Gastrocnemius medialis (tissue), 4 donors: ENCODE results near the gene NRG2. TPM values are rescaled to one million over a fixed set of nuclear protein-coding genes. Genes with fewer than 3 reads are reported as not detected.

Experiments
- ATAC-seq, 2 donors: fragments of 150-250 bp; one replicate each; pipeline ENCODE4 v1.9.1; 2016
- DNase-seq, 2 donors: peaks; one replicate each; pipeline ENCODE4 v3.0.0-alpha.2; 2019
- H3K27ac ChIP-seq, 4 donors: fragments of 200-600 bp; sonication (generic); 1 replicate in 1 of 4; 2 replicates in 3 of 4; pipeline ENCODE4 v1.5.1; 2016 to 2018; ENCODE audit warnings: mild to moderate bottlenecking in 2 of 4, moderate library complexity in 1 of 4
- H3K27me3 ChIP-seq, 3 donors: fragments of 200-600 bp; sonication (generic) in 2 of 3; 1 replicate in 1 of 3; 2 replicates in 2 of 3; pipeline versions ENCODE4 v1.5.1 to v1.6.0; 2016 to 2019; ENCODE audit warnings: mild to moderate bottlenecking in 1 of 3, moderate library complexity in 1 of 3
- H3K36me3 ChIP-seq, 2 donors: fragments of 200-600 bp; sonication (generic) in 1 of 2; one replicate each; pipeline ENCODE4 v1.5.1; 2017 to 2018
- H3K4me1 ChIP-seq, 2 donors: fragments of 200-600 bp; sonication (generic) in 1 of 2; one replicate each; pipeline ENCODE4 v1.5.1; 2016 to 2017; ENCODE audit warnings: mild to moderate bottlenecking in 2 of 2
- H3K4me3 ChIP-seq, 4 donors: fragments of 200-600 bp; sonication (generic) in 3 of 4; 1 replicate in 1 of 4; 2 replicates in 3 of 4; pipeline ENCODE4 v1.5.1; 2016 to 2019; ENCODE audit warnings: mild to moderate bottlenecking in 2 of 4
- H3K9me3 ChIP-seq, 3 donors: fragments of 200-600 bp; sonication (generic) in 2 of 3; 1 replicate in 1 of 3; 2 replicates in 2 of 3; pipeline ENCODE4 v1.5.1; 2016 to 2019
- CTCF ChIP-seq, 5 experiments: fragments of 450-650 bp in 3 of 5; fragments of 200-600 bp in 2 of 5; sonication (generic) in 2 of 5; IDR thresholded peaks in 4 of 5; conservative IDR thresholded peaks in 1 of 5; 1 replicate in 4 of 5; 2 replicates in 1 of 5; pipeline ENCODE4 v1.5.1; 2016 to 2019; ENCODE audit warnings: antibody characterized with exemption in 5 of 5, mild to moderate bottlenecking in 3 of 5, moderate library complexity in 3 of 5
- POLR2A ChIP-seq, 2 donors: fragments of 450-650 bp; IDR thresholded peaks; one replicate each; pipeline ENCODE4 v1.6.1; 2017; ENCODE audit warnings: antibody characterized with exemption in 2 of 2, mild to moderate bottlenecking in 2 of 2, moderate library complexity in 2 of 2
- in situ Hi-C, 4 donors: fragments of 200-750 bp; cut with MboI; loops; one replicate each; pipeline versions ENCODE4 v1.15.0 to v1.8.0; 2017; ENCODE audit warnings: low sequenced_read_pairs in 4 of 4
- intact Hi-C: fragments of 100-400 bp; cut with DNase I; formaldehyde crosslinking; loops from one replicate; pipeline ENCODE4 v1.15.1; 2023; ENCODE audit warnings: low total_unique reads
- total RNA-seq, 4 donors: library from RNA; depleted of rRNA; stranded (reverse); fragments of >200 nt; gene quantifications; one replicate each; pipeline versions ENCODE4 v1.1.0 to v1.2.3, GENCODE V29; 2016

The NRG2 gene
- total RNA-seq, 4 donors from 2014 or later = 10.3 to 28.8 (median 20.0) TPM

DNA sequence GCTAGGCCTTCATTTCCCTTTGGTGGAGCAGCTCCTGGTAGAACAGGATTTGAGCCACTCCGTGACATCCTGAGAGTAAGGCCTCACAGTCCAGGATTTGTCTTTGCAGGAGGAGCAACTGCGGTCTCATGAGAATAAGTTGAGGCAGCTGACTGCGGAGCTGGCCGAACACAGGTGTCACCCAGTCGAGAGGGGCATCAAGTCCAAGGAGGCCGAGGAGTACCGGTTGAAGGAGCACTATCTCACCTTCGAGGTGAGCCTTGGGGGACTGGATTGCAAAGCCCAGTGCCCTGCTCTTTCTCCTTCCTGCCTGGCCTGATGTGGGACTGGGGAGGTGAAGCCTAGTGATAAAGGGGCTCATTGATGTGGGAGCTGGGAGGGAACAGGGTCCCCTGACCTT lies 203.2 kb downstream of the NRG2 start:
- ATAC-seq (no peak), DNase-seq (no peak)
- TF ChIP-seq POLR2A (IDR thresholded peaks at IDR 0.05) = no peak
- intact Hi-C loops (loop anchor here (10.0 kb wide), 1 partner anchor 315 kb away; no protein-coding TSS in a partner anchor), in situ Hi-C loops (loop anchor here in 1 of 4 donors (10.0 kb wide), 1 partner anchor 55 kb away; no protein-coding TSS in a partner anchor)
- no peaks in the 10 kb centered on the region for H3K36me3 ChIP-seq
- H3K4me1 ChIP-seq = no peaks in the 10 kb centered on the region
- H3K4me3 ChIP-seq = no peak overlapping the region
- H3K9me3 ChIP-seq = no peaks in the 10 kb centered on the region
- H3K27ac ChIP-seq = no peak overlapping the region
- H3K27me3 ChIP-seq = no peaks in the 10 kb centered on the region

- intact Hi-C loops (no loop called here), in situ Hi-C loops (loop anchor here in 1 of 4 donors (10.0 kb wide), 1 partner anchor 55 kb away; no protein-coding TSS in a partner anchor)
- Histone ChIP-seq H3K27me3 (no peaks in the 10 kb centered on the region), H3K36me3 (no peaks in the 10 kb centered on the region), H3K9me3 (no peaks in the 10 kb centered on the region), H3K4me1 (no peaks in the 10 kb centered on the region), H3K27ac (no peak overlapping the region), H3K4me3 (no peak overlapping the region)
- DNase-seq = no peak
- no peak for TF ChIP-seq CTCF (IDR thresholded peaks at IDR 0.05 in 4 of 5, conservative IDR thresholded peaks at IDR 0.05 in 1 of 5)
- TF ChIP-seq POLR2A (IDR thresholded peaks at IDR 0.05) = no peak
- no peak for ATAC-seq
Measured at GRCh38 chr5:139839232-139839815, 203.8 kb downstream of the NRG2 start.

GRCh38 chr5:139838381-139839197 lies 204.5 kb downstream of the NRG2 start:
- H3K4me3 ChIP-seq = no peak overlapping the region
- in situ Hi-C loops (loop anchor here in 1 of 4 donors (10.0 kb wide), 1 partner anchor 54 kb away; no protein-coding TSS in a partner anchor), intact Hi-C loops (no loop called here)
- no peaks in the 10 kb centered on the region for H3K9me3 ChIP-seq
- DNase-seq (no peak), ATAC-seq (no peak)
- no peak for TF ChIP-seq CTCF (IDR thresholded peaks at IDR 0.05 in 4 of 5, conservative IDR thresholded peaks at IDR 0.05 in 1 of 5)
- TF ChIP-seq POLR2A (IDR thresholded peaks at IDR 0.05) = no peak
- H3K27ac ChIP-seq = no peak overlapping the region
- H3K4me1 ChIP-seq = no peaks in the 10 kb centered on the region
- H3K27me3 ChIP-seq = no peaks in the 10 kb centered on the region
- no peaks in the 10 kb centered on the region for H3K36me3 ChIP-seq

GRCh38 chr5:139837711-139838380 lies 205.3 kb downstream of the NRG2 start:
- in situ Hi-C loops (loop anchor here in 1 of 4 donors (10.0 kb wide), 1 partner anchor 53 kb away; no protein-coding TSS in a partner anchor), intact Hi-C loops (no loop called here)
- TF ChIP-seq CTCF (IDR thresholded peaks at IDR 0.05 in 4 of 5, conservative IDR thresholded peaks at IDR 0.05 in 1 of 5) = no peak
- TF ChIP-seq POLR2A (IDR thresholded peaks at IDR 0.05) = no peak
- H3K27me3 ChIP-seq = no peaks in the 10 kb centered on the region
- ATAC-seq (no peak), DNase-seq (peak in 1 of 2 donors; percentile 11)
- no peaks in the 10 kb centered on the region for H3K4me1 ChIP-seq
- no peak overlapping the region for H3K27ac ChIP-seq
- H3K4me3 ChIP-seq = no peak overlapping the region
- H3K9me3 ChIP-seq = no peaks in the 10 kb centered on the region
- H3K36me3 ChIP-seq = no peaks in the 10 kb centered on the region
